H1 (cell line): ENCODE results near the gene RASAL2. TPM values are rescaled to one million over a fixed set of nuclear protein-coding genes. Genes with fewer than 3 reads are reported as not detected.

ENCODE experiments used
- CTCF ChIA-PET: fragments of 300-600 bp; sonication (Branson Sonifier 250); formaldehyde crosslinking; loops from one replicate; lab custom pipeline; 2021; ENCODE audit not compliant: partially characterized antibody; lab: Charles Lee
- POLR2A ChIA-PET: fragments of 300-600 bp; sonication (Branson Sonifier 250); formaldehyde crosslinking; loops from one replicate; lab custom pipeline; 2021; ENCODE audit warnings: inconsistent platforms; ENCODE audit not compliant: partially characterized antibody; lab: Charles Lee
- DNase-seq, 2 experiments: peaks; one replicate each; pipeline versions ENCODE4 v3.0.0 to v3.0.0-alpha.2; 2010 to 2022; ENCODE audit warnings: low spot score in 2 of 2, low read depth in 1 of 2, mixed read lengths in 1 of 2
- FAIRE-seq: peaks from 2 replicates; lab custom pipeline; 2011; peaks lifted over from hg19 to GRCh38; lab: Jason Lieb, UNC
- H2AFZ ChIP-seq: 2 replicates; pipeline ENCODE4 v1.8.1; 2012; ENCODE audit warnings: low read length, inconsistent platforms
- H2AK5ac ChIP-seq: 2 replicates; pipeline ENCODE4 v1.6.1; 2013; ENCODE audit warnings: low read depth, low read length
- H2BK120ac ChIP-seq: replicated peaks from 2 replicates; pipeline ENCODE3; 2013; ENCODE audit warnings: low read depth, low read length, inconsistent platforms
- H2BK12ac ChIP-seq: 2 replicates; pipeline ENCODE4 v1.6.1; 2013; ENCODE audit warnings: low read depth, low read length
- H2BK15ac ChIP-seq: 2 replicates; pipeline ENCODE4 v1.6.1; 2013; ENCODE audit warnings: low read length
- H2BK20ac ChIP-seq: 2 replicates; pipeline ENCODE4 v1.6.1; 2013; ENCODE audit warnings: low read length
- H2BK5ac ChIP-seq: 2 replicates; pipeline ENCODE4 v1.6.1; 2013; ENCODE audit warnings: low read depth, low read length
- H3K14ac ChIP-seq: 2 replicates; pipeline ENCODE4 v1.6.1; 2013; ENCODE audit warnings: inconsistent platforms; ENCODE audit not compliant: insufficient read length
- H3K18ac ChIP-seq: 2 replicates; pipeline ENCODE4 v1.6.1; 2013; ENCODE audit warnings: low read length; ENCODE audit errors: extremely low read depth
- H3K23ac ChIP-seq: 2 replicates; pipeline ENCODE4 v1.6.1; 2013; ENCODE audit warnings: inconsistent platforms; ENCODE audit not compliant: insufficient read length
- H3K23me2 ChIP-seq: 2 replicates; pipeline ENCODE4 v1.6.1; 2013; ENCODE audit warnings: low read depth, low read length
- H3K27ac ChIP-seq: 2 replicates; pipeline ENCODE4 v1.6.1; 2011; ENCODE audit warnings: low read depth, low read length, inconsistent platforms
- H3K27me3 ChIP-seq, 4 experiments: replicated peaks in 1 of 4; 1 replicate in 1 of 4; 2 replicates in 3 of 4; pipeline versions ENCODE4 v1.6.1 to v1.8.1; 2011 to 2013; ENCODE audit warnings: low read length in 3 of 4, mild to moderate bottlenecking in 3 of 4, inconsistent platforms in 2 of 4, mixed read lengths in 2 of 4, moderate library complexity in 1 of 4; ENCODE audit not compliant: control insufficient read depth in 3 of 4, insufficient read depth in 3 of 4; ENCODE audit errors: extremely low read depth in 1 of 4
- H3K36me3 ChIP-seq, 4 experiments: 2 replicates each; pipeline versions ENCODE4 v1.6.1 to v1.8.1; 2011 to 2013; ENCODE audit warnings: mild to moderate bottlenecking in 4 of 4, low read length in 3 of 4, moderate library complexity in 2 of 4, control low read depth in 1 of 4, inconsistent platforms in 1 of 4; ENCODE audit not compliant: insufficient read depth in 4 of 4, control insufficient read depth in 2 of 4
- H3K4ac ChIP-seq: replicated peaks from 2 replicates; pipeline ENCODE3; 2013; ENCODE audit warnings: low read length, low read depth, mixed read lengths, inconsistent platforms; ENCODE audit not compliant: insufficient read length
- H3K4me1 ChIP-seq, 4 experiments: replicated peaks in 1 of 4; 1 replicate in 1 of 4; 2 replicates in 3 of 4; pipeline versions ENCODE4 v1.6.1 to v1.8.1; 2011 to 2013; ENCODE audit warnings: low read length in 3 of 4, inconsistent platforms in 2 of 4, mixed read lengths in 1 of 4; ENCODE audit not compliant: insufficient read depth in 4 of 4, control insufficient read depth in 3 of 4
- H3K4me2 ChIP-seq, 2 experiments: 2 replicates each; pipeline versions ENCODE4 v1.6.1 to v1.8.1; 2011 to 2013; ENCODE audit warnings: low read depth in 2 of 2, low read length in 2 of 2, control low read depth in 1 of 2, inconsistent platforms in 1 of 2, mild to moderate bottlenecking in 1 of 2; ENCODE audit not compliant: insufficient read depth in 1 of 2
- H3K4me3 ChIP-seq, 4 experiments: fragments of 200-600, 300-600 bp in 1 of 4; sonication (generic), shearing (Covaris generic), sonication (Bioruptor Twin) in 1 of 4; 2 replicates each; pipeline versions ENCODE4 v1.5.1 to v1.8.1; 2011 to 2016; ENCODE audit warnings: low read length in 4 of 4, low read depth in 3 of 4, control low read depth in 2 of 4, inconsistent platforms in 2 of 4, mild to moderate bottlenecking in 2 of 4, mixed read lengths in 1 of 4, moderate library complexity in 1 of 4; ENCODE audit not compliant: insufficient read depth in 2 of 4; ENCODE audit errors: extremely low read depth in 1 of 4
- H3K56ac ChIP-seq: replicated peaks from 2 replicates; pipeline ENCODE3; 2013; ENCODE audit warnings: low read depth, mild to moderate bottlenecking, mixed read lengths, low read length, inconsistent platforms; ENCODE audit not compliant: insufficient read length
- H3K79me1 ChIP-seq: 2 replicates; pipeline ENCODE4 v1.6.1; 2013; ENCODE audit warnings: low read depth, low read length, control low read depth
- H3K79me2 ChIP-seq, 2 experiments: 2 replicates each; pipeline versions ENCODE4 v1.6.1 to v1.8.1; 2012 to 2013; ENCODE audit warnings: low read length in 2 of 2, mild to moderate bottlenecking in 2 of 2, inconsistent platforms in 1 of 2; ENCODE audit not compliant: insufficient read depth in 2 of 2, control insufficient read depth in 1 of 2
- H3K9ac ChIP-seq, 4 experiments: replicated peaks in 1 of 4; 1 replicate in 1 of 4; 2 replicates in 3 of 4; pipeline versions ENCODE4 v1.6.1 to v1.8.1; 2011 to 2013; ENCODE audit warnings: low read depth in 3 of 4, low read length in 3 of 4, control low read depth in 2 of 4, mild to moderate bottlenecking in 2 of 4, moderate library complexity in 2 of 4, inconsistent platforms in 1 of 4; ENCODE audit errors: extremely low read depth in 1 of 4
- H3K9me3 ChIP-seq, 2 experiments: 2 replicates each; pipeline versions ENCODE4 v1.6.1 to v1.8.1; 2012 to 2013; ENCODE audit warnings: mild to moderate bottlenecking in 2 of 2, moderate library complexity in 2 of 2, control low read depth in 1 of 2, inconsistent platforms in 1 of 2, low read depth in 1 of 2, low read length in 1 of 2, mixed read lengths in 1 of 2; ENCODE audit not compliant: insufficient read depth in 2 of 2
- H4K20me1 ChIP-seq, 2 experiments: replicated peaks in 1 of 2; 2 replicates each; pipeline versions ENCODE3 to v1.8.1; 2011 to 2013; ENCODE audit warnings: inconsistent platforms in 2 of 2, low read length in 2 of 2, mild to moderate bottlenecking in 1 of 2; ENCODE audit not compliant: insufficient read depth in 2 of 2, control insufficient read depth in 1 of 2
- H4K5ac ChIP-seq: 2 replicates; pipeline ENCODE4 v1.6.1; 2013; ENCODE audit warnings: low read length, low read depth, mixed read lengths, inconsistent platforms; ENCODE audit not compliant: insufficient read length
- H4K8ac ChIP-seq: 2 replicates; pipeline ENCODE4 v1.8.0; 2013; ENCODE audit warnings: mild to moderate bottlenecking, moderate library complexity, low read length, inconsistent platforms; ENCODE audit not compliant: insufficient read depth; ENCODE audit errors: extremely low read depth
- H4K91ac ChIP-seq: replicated peaks from 2 replicates; pipeline ENCODE3; 2013; ENCODE audit warnings: low read length, mixed read lengths, inconsistent platforms; ENCODE audit not compliant: insufficient read length
- ATF2 ChIP-seq: IDR thresholded peaks from 2 replicates; pipeline ENCODE4 v1.6.1; 2012; ENCODE audit warnings: low read length, inconsistent platforms
- BRCA1 ChIP-seq: IDR thresholded peaks from 2 replicates; pipeline ENCODE4 v1.6.1; 2012; ENCODE audit warnings: low read depth, low read length, improper control_type of control experiment
- E2F6 ChIP-seq: IDR thresholded peaks from 2 replicates; pipeline ENCODE4 v1.6.1; 2012; ENCODE audit warnings: inconsistent platforms
- EGR1 ChIP-seq: IDR thresholded peaks from 2 replicates; pipeline ENCODE4 v1.6.1; 2011; ENCODE audit warnings: low read depth, low read length, borderline replicate concordance
- FOSL1 ChIP-seq: IDR thresholded peaks from 2 replicates; pipeline ENCODE4 v1.6.1; 2011; ENCODE audit warnings: mild to moderate bottlenecking, low read depth, low read length, moderate library complexity; ENCODE audit not compliant: insufficient read depth
- GABPA ChIP-seq: IDR thresholded peaks from 2 replicates; pipeline ENCODE4 v1.6.1; 2011; ENCODE audit warnings: mild to moderate bottlenecking, low read length, moderate library complexity, borderline replicate concordance; ENCODE audit not compliant: insufficient read depth
- JUND ChIP-seq: IDR thresholded peaks from 2 replicates; pipeline ENCODE4 v1.6.1; 2011; ENCODE audit warnings: mild to moderate bottlenecking, improper control_type of control experiment, low read length
- KDM5A ChIP-seq: fragments of 200-600 bp; IDR thresholded peaks from 2 replicates; pipeline ENCODE4 v1.7.1; 2012; ENCODE audit warnings: mild to moderate bottlenecking, low read length, inconsistent platforms, mixed read lengths
- SP1 ChIP-seq: IDR thresholded peaks from 2 replicates; pipeline ENCODE4 v1.6.1; 2011; ENCODE audit warnings: low read depth, low read length
- SP4 ChIP-seq: IDR thresholded peaks from 2 replicates; pipeline ENCODE4 v1.6.1; 2012; ENCODE audit warnings: low read length, inconsistent platforms
- TAF1 ChIP-seq: IDR thresholded peaks from 2 replicates; pipeline ENCODE4 v1.6.1; 2011; ENCODE audit warnings: mild to moderate bottlenecking, low read depth, low read length
- TAF7 ChIP-seq: optimal IDR thresholded peaks from 2 replicates; pipeline ENCODE3; 2011; ENCODE audit warnings: low read depth, mild to moderate bottlenecking, inconsistent platforms, low read length, moderate library complexity, borderline replicate concordance
- WGBS, 2 experiments: shearing (Covaris generic) in 1 of 2; methylation state at CpG; one replicate each; pipeline versions ENCODE4 v1.1.6 to v1.1.7; 2013 to 2015; ENCODE audit warnings: low lambda C conversion rate in 2 of 2, mixed read lengths in 2 of 2, inconsistent platforms in 1 of 2, low coverage in 1 of 2, missing lambda C conversion rate in 1 of 2; ENCODE audit not compliant: insufficient replicate concordance in 2 of 2, insufficient coverage in 1 of 2, insufficient read length in 1 of 2; ENCODE audit errors: extremely low coverage in 1 of 2, missing lambda C conversion rate in 1 of 2; 5-methylcytosine and 5-hydroxymethylcytosine counted together
- polyA plus RNA-seq, 7 experiments: library from polyadenylated mRNA; depleted of rRNA in 3 of 7; stranded (reverse) in 5 of 7; unstranded in 2 of 7; fragments of >200 nt in 5 of 7; fragments of 200-250 nt in 2 of 7; gene quantifications; 1 replicate in 5 of 7; 2 replicates in 1 of 7; 4 replicates in 1 of 7; pipeline versions ENCODE4 v1.2.1 to v1.2.3, GENCODE V29; 2011 to 2013; ENCODE audit warnings: missing spikeins in 2 of 7, mixed read lengths in 2 of 7
- total RNA-seq: library from RNA; stranded (reverse); fragmentation: NEBNext Ultra II Directional; extraction: Animal tissue kit (Norgen Biotek cat#: 25700); gene quantifications from 2 replicates; pipeline ENCODE4 v1.2.1, GENCODE V29; 2021
- TF ChIP-seq, protein P1 (sequence below): IDR thresholded peaks from 2 replicates; pipeline ENCODE4 v1.6.1; 2012; ENCODE audit warnings: inconsistent platforms

The RASAL2 gene
- total and polyA plus RNA-seq, 2 of the 8 experiments (the other 6 are each of a cell fraction or from before 2014, with no cell fraction given) = 15.9 to 32.5 TPM

DNA sequence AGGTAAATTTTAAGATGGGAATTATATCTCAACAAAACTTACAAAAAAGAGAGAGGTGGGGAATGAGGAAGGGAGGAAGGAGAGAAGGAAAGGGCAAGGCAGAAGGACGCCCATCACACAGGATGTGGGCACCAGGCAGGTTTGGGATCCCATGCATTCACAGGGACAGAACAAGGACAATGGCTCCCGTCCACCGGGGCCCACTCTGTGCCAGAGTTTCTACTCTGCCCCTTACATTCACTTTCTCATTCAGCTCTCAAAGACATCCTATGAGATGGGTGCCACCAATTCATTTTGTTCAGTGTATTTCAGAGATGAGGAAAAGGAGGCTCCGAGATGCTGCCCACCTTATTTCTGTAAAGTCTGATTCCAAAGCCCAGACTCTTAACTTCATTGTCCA, 395.5 kb downstream of the RASAL2 start:
- no peak overlapping the region for H4K91ac ChIP-seq
- no peak overlapping the region for H3K4me3 ChIP-seq
- H3K18ac ChIP-seq = no peak overlapping the region
- ChIA-PET POLR2A (no interaction called here), CTCF (interaction anchor here (10.0 kb wide), 1 partner anchor 11 kb away, joined by 100 read pairs; no protein-coding TSS in a partner anchor)
- H3K14ac ChIP-seq = no peak overlapping the region
- no peak overlapping the region for H2BK120ac ChIP-seq
- no peak overlapping the region for H3K27ac ChIP-seq
- no peak overlapping the region for H2BK5ac ChIP-seq
- H2BK15ac ChIP-seq = no peak overlapping the region
- no peak overlapping the region for H4K5ac ChIP-seq
- no peak overlapping the region for H3K4ac ChIP-seq
- no peak overlapping the region for H2AFZ ChIP-seq
- H3K79me1 ChIP-seq = no peaks in the 10 kb centered on the region
- H3K23me2 ChIP-seq = no peaks in the 10 kb centered on the region
- no peak overlapping the region for H3K23ac ChIP-seq
- H3K36me3 ChIP-seq = no peaks in the 10 kb centered on the region
- H2BK20ac ChIP-seq = no peak overlapping the region
- H3K4me2 ChIP-seq = no peak overlapping the region
- no peaks in the 10 kb centered on the region for H3K79me2 ChIP-seq
- no peak overlapping the region for H3K9ac ChIP-seq
- no peaks in the 10 kb centered on the region for H3K9me3 ChIP-seq
- H3K56ac ChIP-seq = no peak overlapping the region
- FAIRE-seq (no peak), DNase-seq (no peak)
- H3K27me3 ChIP-seq = no peaks in the 10 kb centered on the region
- H4K8ac ChIP-seq = no peak overlapping the region
- no peaks in the 10 kb centered on the region for H3K4me1 ChIP-seq
- H2AK5ac ChIP-seq = no peak overlapping the region
- WGBS, 2 experiments = 95% methylated on average over 4 of the region's 4 CpGs; no CpG with 5 or more reads in 1 of the 2 experiments
- H2BK12ac ChIP-seq = no peak overlapping the region
- no peaks in the 10 kb centered on the region for H4K20me1 ChIP-seq
- no peak for TF ChIP-seq ATF2
- TF ChIP-seq TAF7 = no peak
- no peak for TF ChIP-seq JUND
- TF ChIP-seq EGR1 = no peak
- TF ChIP-seq, protein P1, sequence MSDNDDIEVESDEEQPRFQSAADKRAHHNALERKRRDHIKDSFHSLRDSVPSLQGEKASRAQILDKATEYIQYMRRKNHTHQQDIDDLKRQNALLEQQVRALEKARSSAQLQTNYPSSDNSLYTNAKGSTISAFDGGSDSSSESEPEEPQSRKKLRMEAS = no peak
- TF ChIP-seq E2F6 = no peak
- no peak for TF ChIP-seq SP1
- TF ChIP-seq BRCA1 = no peak
- no peak for TF ChIP-seq FOSL1
- TF ChIP-seq TAF1 = no peak
- TF ChIP-seq SP4 = no peak
- no peak for TF ChIP-seq GABPA
- no peak for TF ChIP-seq KDM5A
